SK-N-MC (cell line): ENCODE data around the gene VWA1.

Experiments
- EZH2 ChIP-seq: fragments of 200-600 bp; sonication (generic); IDR thresholded peaks from one replicate; pipeline ENCODE4 v1.6.1; 2017; ENCODE audit warnings: antibody characterized with exemption
- FOXP2 ChIP-seq: optimal IDR thresholded peaks from 2 replicates; pipeline ENCODE3; 2011; ENCODE audit warnings: mild to moderate bottlenecking, moderate library complexity; ENCODE audit not compliant: insufficient read depth; ENCODE audit errors: extremely low read length, control extremely low read depth
- POLR2AphosphoS5 ChIP-seq: IDR thresholded peaks from 2 replicates; pipeline ENCODE4 v1.6.1; 2012; ENCODE audit warnings: mild to moderate bottlenecking, low read depth, low read length, borderline replicate concordance

DNA sequence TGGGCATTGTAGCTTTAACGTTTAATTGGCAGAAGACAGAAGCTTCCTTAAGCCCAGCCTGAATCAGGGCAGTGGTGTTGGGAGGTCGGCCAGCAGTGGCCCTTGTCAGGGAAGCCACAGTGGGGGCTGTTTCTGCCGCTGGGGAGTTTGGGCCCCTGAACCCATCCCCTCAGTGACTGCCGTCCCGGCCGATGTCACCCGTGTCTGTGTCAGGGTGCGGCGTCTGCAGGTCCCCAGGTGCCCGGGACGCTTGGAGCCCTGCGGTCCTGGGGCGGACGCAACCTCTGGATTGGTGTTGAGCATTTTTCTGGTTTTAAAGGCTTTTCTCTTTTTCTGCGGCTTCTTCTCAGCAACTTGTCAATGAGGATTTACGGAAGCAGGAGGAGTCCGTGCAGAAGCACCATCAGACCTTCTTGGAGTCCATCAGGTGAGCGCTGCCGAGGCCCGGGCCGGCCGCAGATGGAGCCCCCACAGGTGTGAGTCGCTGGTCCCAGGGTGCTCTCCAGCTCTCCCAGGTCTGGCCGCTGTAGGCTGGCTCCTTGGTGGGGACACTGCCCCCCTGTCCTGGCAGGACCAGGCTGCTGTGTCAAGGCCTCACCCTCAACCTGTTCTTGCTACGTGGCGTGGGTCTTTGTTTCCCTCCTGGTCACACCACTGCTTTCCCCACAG, 16.3 kb downstream of the VWA1 start:
- TF ChIP-seq POLR2AphosphoS5 (no peak), EZH2 (no peak), FOXP2 (no peak)
